ENCODE measurements around the gene FHAD1.
"Not testable (repeated sequence)": the region's sequence is repeated elsewhere in the genome, so short reads cannot be mapped to it uniquely, and the experiment has no call there.

Gene FHAD1

GRCh38 chr1:15299806-15300205 lies 52.8 kb downstream of the FHAD1 start:
- Histone ChIP-seq H3K9me3 (ENCODE audit: insufficient read depth, low read length) (no peaks in the 10 kb centered on the region), H3K4me3 (ENCODE audit: low read length) (no peak overlapping the region), H3K4me2 (ENCODE audit: low read length) (no peak overlapping the region), H4K20me1 (ENCODE audit: insufficient read depth, low read length) (no peaks in the 10 kb centered on the region), H3K27ac (ENCODE audit: low read length) (no peak overlapping the region), H3K9ac (ENCODE audit: low read length) (no peak overlapping the region), H3K4me1 (ENCODE audit: low read length) (peaks cover 8% of the 10 kb centered on the region), H2AFZ (ENCODE audit: low read depth, low read length) (no peak overlapping the region), H3K79me2 (ENCODE audit: low read length) (no peaks in the 10 kb centered on the region), H3K36me3 (replicated peaks; ENCODE audit: low read depth, low read length) (no peaks in the 10 kb centered on the region), H3K27me3 (ENCODE audit: low read depth, low read length) (no peaks in the 10 kb centered on the region)
- TF ChIP-seq EZH2phosphoT487 (IDR thresholded peaks at IDR 0.05; ENCODE audit: low read depth) (no peak), CTCF (IDR thresholded peaks at IDR 0.05; ENCODE audit: low read depth, low read length) (no peak)

- Histone ChIP-seq H2AFZ (ENCODE audit: low read depth, low read length) (no peak overlapping the region), H3K4me2 (ENCODE audit: low read length) (no peak overlapping the region), H3K4me1 (ENCODE audit: low read length) (no peaks in the 10 kb centered on the region), H3K9ac (ENCODE audit: low read length) (no peak overlapping the region), H3K36me3 (replicated peaks; ENCODE audit: low read depth, low read length) (no peaks in the 10 kb centered on the region), H4K20me1 (ENCODE audit: insufficient read depth, low read length) (no peaks in the 10 kb centered on the region), H3K4me3 (ENCODE audit: low read length) (no peak overlapping the region), H3K27me3 (ENCODE audit: low read depth, low read length) (no peaks in the 10 kb centered on the region), H3K27ac (ENCODE audit: low read length) (no peak overlapping the region), H3K79me2 (ENCODE audit: low read length) (no peaks in the 10 kb centered on the region), H3K9me3 (ENCODE audit: insufficient read depth, low read length) (no peaks in the 10 kb centered on the region)
- TF ChIP-seq EZH2phosphoT487 (IDR thresholded peaks at IDR 0.05; ENCODE audit: low read depth) = no peak
- no peak for TF ChIP-seq CTCF (IDR thresholded peaks at IDR 0.05; ENCODE audit: low read depth, low read length)
Observed at GRCh38 chr1:15303935-15304334, 56.9 kb downstream of the FHAD1 start.

- TF ChIP-seq CTCF (IDR thresholded peaks at IDR 0.05; ENCODE audit: low read depth, low read length) = peak; percentile 91
- TF ChIP-seq EZH2phosphoT487 (IDR thresholded peaks at IDR 0.05; ENCODE audit: low read depth) = no peak
- no peaks in the 10 kb centered on the region for H3K9me3 ChIP-seq (ENCODE audit: insufficient read depth, low read length)
- no peaks in the 10 kb centered on the region for H3K36me3 ChIP-seq (replicated peaks; ENCODE audit: low read depth, low read length)
- H3K27me3 ChIP-seq (ENCODE audit: low read depth, low read length) = no peaks in the 10 kb centered on the region
- H3K4me2 ChIP-seq (ENCODE audit: low read length) = peak overlapping the region; percentile 40
- no peaks in the 10 kb centered on the region for H4K20me1 ChIP-seq (ENCODE audit: insufficient read depth, low read length)
- no peak overlapping the region for H3K4me3 ChIP-seq (ENCODE audit: low read length)
- H2AFZ ChIP-seq (ENCODE audit: low read depth, low read length) = no peak overlapping the region
- no peak overlapping the region for H3K27ac ChIP-seq (ENCODE audit: low read length)
- no peaks in the 10 kb centered on the region for H3K79me2 ChIP-seq (ENCODE audit: low read length)
- no peak overlapping the region for H3K9ac ChIP-seq (ENCODE audit: low read length)
- no peaks in the 10 kb centered on the region for H3K4me1 ChIP-seq (ENCODE audit: low read length)
Observed at GRCh38 chr1:15304708-15305467, 57.9 kb downstream of the FHAD1 start.

- H3K27ac ChIP-seq (ENCODE audit: low read length) = no peak overlapping the region
- no peak overlapping the region for H3K4me2 ChIP-seq (ENCODE audit: low read length)
- no peaks in the 10 kb centered on the region for H3K36me3 ChIP-seq (replicated peaks; ENCODE audit: low read depth, low read length)
Observed at GRCh38 chr1:15305468-15305770, 58.4 kb downstream of the FHAD1 start.

GRCh38 chr1:15306352-15306751 lies 59.3 kb downstream of the FHAD1 start:
- not testable (repeated sequence) for H3K9ac ChIP-seq (ENCODE audit: low read length); H2AFZ ChIP-seq (ENCODE audit: low read depth, low read length); H3K36me3 ChIP-seq (replicated peaks; ENCODE audit: low read depth, low read length); H3K27ac ChIP-seq (ENCODE audit: low read length); H3K4me2 ChIP-seq (ENCODE audit: low read length); H4K20me1 ChIP-seq (ENCODE audit: insufficient read depth, low read length); H3K27me3 ChIP-seq (ENCODE audit: low read depth, low read length); H3K4me1 ChIP-seq (ENCODE audit: low read length); H3K79me2 ChIP-seq (ENCODE audit: low read length); H3K4me3 ChIP-seq (ENCODE audit: low read length); H3K9me3 ChIP-seq (ENCODE audit: insufficient read depth, low read length)

More at GRCh38 chr1:15305468-15305770, 58.4 kb downstream of the FHAD1 start:
- Histone ChIP-seq H3K4me3 (ENCODE audit: low read length) (no peak overlapping the region), H3K79me2 (ENCODE audit: low read length) (no peaks in the 10 kb centered on the region), H4K20me1 (ENCODE audit: insufficient read depth, low read length) (no peaks in the 10 kb centered on the region), H2AFZ (ENCODE audit: low read depth, low read length) (no peak overlapping the region), H3K9me3 (ENCODE audit: insufficient read depth, low read length) (no peaks in the 10 kb centered on the region), H3K27me3 (ENCODE audit: low read depth, low read length) (no peaks in the 10 kb centered on the region), H3K4me1 (ENCODE audit: low read length) (no peaks in the 10 kb centered on the region), H3K9ac (ENCODE audit: low read length) (no peak overlapping the region)
- TF ChIP-seq CTCF (IDR thresholded peaks at IDR 0.05; ENCODE audit: low read depth, low read length) (no peak), EZH2phosphoT487 (IDR thresholded peaks at IDR 0.05; ENCODE audit: low read depth) (no peak)
